Activated T-cell treated with anti-CD3 and anti-CD28 coated beads for 24 hours (primary cell): Measurements from ENCODE around the gene CPNE8.

Source experiments
- DNase-seq: peaks from one replicate; pipeline ENCODE4 v3.0.0-alpha.2; 2020; ENCODE audit warnings: low read depth

CPNE8 gene

GRCh38 chr12:38633511-38633910 is 271.9 kb downstream of the CPNE8 start:
- DNase-seq, result no peak

GRCh38 chr12:38629064-38629463 is 276.3 kb downstream of the CPNE8 start:
- no peak for DNase-seq

- no peak for DNase-seq
Observed at GRCh38 chr12:38628288-38628687, 277.1 kb downstream of the CPNE8 start.

GRCh38 chr12:38625306-38625705 is 280.1 kb downstream of the CPNE8 start:
- DNase-seq, result no peak

- DNase-seq, result no peak
Observed at GRCh38 chr12:38614171-38614570, 291.2 kb downstream of the CPNE8 start.

- DNase-seq, result no peak
Observed at GRCh38 chr12:38610808-38611350, 294.5 kb downstream of the CPNE8 start.

GRCh38 chr12:38607295-38607694 is 298.1 kb downstream of the CPNE8 start:
- no peak for DNase-seq
